Measurements from ENCODE around the gene SLC35B2. TPM values are rescaled to one million over a fixed set of nuclear protein-coding genes. Genes with fewer than 3 reads are reported as not detected.

The SLC35B2 gene
- total and polyA plus RNA-seq, 4 donors, result 18.9 to 27.0 (median 21.1) TPM

GRCh38 chr6:44228836-44229235 is 28.5 kb downstream of the SLC35B2 start:
- H3K9ac ChIP-seq (ENCODE audit: low read depth in 1 of 2, low read length in 2 of 2), result peak overlapping the region in 1 of 2 donors; percentile 14
- peak overlapping the region; percentile 69 to 75 for H3K27ac ChIP-seq (ENCODE audit: low read depth in 1 of 2, low read length in 2 of 2)
- TF ChIP-seq YY1 (IDR thresholded peaks at IDR 0.05) (no peak), NR2F2 (IDR thresholded peaks at IDR 0.05) (peak; percentile 7)
- no peaks in the 10 kb centered on the region for H3K27me3 ChIP-seq (ENCODE audit: control insufficient read depth in 4 of 4, insufficient read depth in 4 of 4, low read length in 3 of 4)
- peaks cover 43 to 92% (median 81%) of the 10 kb centered on the region in 4 donors for H3K4me1 ChIP-seq (ENCODE audit: control insufficient read depth in 4 of 4, insufficient read depth in 4 of 4, low read length in 3 of 4)
- DNase-seq (ENCODE audit: low spot score), result no peak
- H3K36me3 ChIP-seq (ENCODE audit: control insufficient read depth in 4 of 4, insufficient read depth in 3 of 4, low read depth in 1 of 4, low read length in 3 of 4), result peaks cover 0 to 4% (median 2%) of the 10 kb centered on the region in 4 donors
- 35% methylated on average over 5 of the region's 5 CpGs for WGBS
- no peaks in the 10 kb centered on the region for H3K9me3 ChIP-seq (ENCODE audit: control insufficient read depth in 4 of 4, low read length in 3 of 4)
- no peak overlapping the region for H3K4me3 ChIP-seq (ENCODE audit: low read depth in 1 of 3, low read length in 3 of 3)

GRCh38 chr6:44228433-44228832 is 28.9 kb downstream of the SLC35B2 start:
- DNase-seq (ENCODE audit: low spot score), result no peak
- WGBS, result 57% methylated on average over 7 of the region's 7 CpGs
- peaks cover 39 to 88% (median 77%) of the 10 kb centered on the region in 4 donors for H3K4me1 ChIP-seq (ENCODE audit: control insufficient read depth in 4 of 4, insufficient read depth in 4 of 4, low read length in 3 of 4)
- no peak overlapping the region for H3K9ac ChIP-seq (ENCODE audit: low read depth in 1 of 2, low read length in 2 of 2)
- H3K36me3 ChIP-seq (ENCODE audit: control insufficient read depth in 4 of 4, insufficient read depth in 3 of 4, low read depth in 1 of 4, low read length in 3 of 4), result peaks cover 0 to 4% (median 2%) of the 10 kb centered on the region in 4 donors
- H3K27me3 ChIP-seq (ENCODE audit: control insufficient read depth in 4 of 4, insufficient read depth in 4 of 4, low read length in 3 of 4), result no peaks in the 10 kb centered on the region
- no peak overlapping the region for H3K4me3 ChIP-seq (ENCODE audit: low read depth in 1 of 3, low read length in 3 of 3)
- TF ChIP-seq RXRA (IDR thresholded peaks at IDR 0.05), result peak; percentile 96 to 99
- TF ChIP-seq YY1 (IDR thresholded peaks at IDR 0.05), result no peak
- TF ChIP-seq JUND (IDR thresholded peaks at IDR 0.05), result peak; percentile 24 to 34
- peak; percentile 35 for TF ChIP-seq MAX (IDR thresholded peaks at IDR 0.05)
- peak in 1 of 2 donors; percentile 31 for TF ChIP-seq GABPA (IDR thresholded peaks at IDR 0.05 in 1 of 2, conservative IDR thresholded peaks at IDR 0.05 in 1 of 2)
- TF ChIP-seq HNF4G (IDR thresholded peaks at IDR 0.05), result peak; percentile 62
- TF ChIP-seq NR2F2 (IDR thresholded peaks at IDR 0.05), result peak; percentile 46
- no peak for TF ChIP-seq EGR1 (IDR thresholded peaks at IDR 0.05; ENCODE audit: low read depth in 2 of 2)
- TF ChIP-seq SP1 (IDR thresholded peaks at IDR 0.05), result peak; percentile 85
- no peak for TF ChIP-seq TAF1 (conservative IDR thresholded peaks at IDR 0.05)
- TF ChIP-seq HNF4A (conservative IDR thresholded peaks at IDR 0.05), result peak; percentile 82 to 93
- no peak for TF ChIP-seq ZBTB33 (IDR thresholded peaks at IDR 0.05)
- TF ChIP-seq CTCF (IDR thresholded peaks at IDR 0.05; ENCODE audit: low read depth, low read length, missing input control), result no peak
- peak; percentile 49 for TF ChIP-seq FOXA1 (IDR thresholded peaks at IDR 0.05)
- TF ChIP-seq FOXA2 (IDR thresholded peaks at IDR 0.05), result peak; percentile 35
- H3K9me3 ChIP-seq (ENCODE audit: control insufficient read depth in 4 of 4, low read length in 3 of 4), result no peaks in the 10 kb centered on the region
- peak overlapping the region; percentile 69 to 75 for H3K27ac ChIP-seq (ENCODE audit: low read depth in 1 of 2, low read length in 2 of 2)

GRCh38 chr6:44228031-44228430 is 29.3 kb downstream of the SLC35B2 start:
- Histone ChIP-seq H3K27ac (ENCODE audit: low read depth in 1 of 2, low read length in 2 of 2) (peak overlapping the region; percentile 69 to 75), H3K9me3 (ENCODE audit: control insufficient read depth in 4 of 4, low read length in 3 of 4) (no peaks in the 10 kb centered on the region), H3K36me3 (ENCODE audit: control insufficient read depth in 4 of 4, insufficient read depth in 3 of 4, low read depth in 1 of 4, low read length in 3 of 4) (peaks cover 0 to 4% (median 2%) of the 10 kb centered on the region in 4 donors), H3K27me3 (ENCODE audit: control insufficient read depth in 4 of 4, insufficient read depth in 4 of 4, low read length in 3 of 4) (no peaks in the 10 kb centered on the region), H3K4me3 (ENCODE audit: low read depth in 1 of 3, low read length in 3 of 3) (no peak overlapping the region), H3K4me1 (ENCODE audit: control insufficient read depth in 4 of 4, insufficient read depth in 4 of 4, low read length in 3 of 4) (peaks cover 39 to 86% (median 74%) of the 10 kb centered on the region in 4 donors), H3K9ac (ENCODE audit: low read depth in 1 of 2, low read length in 2 of 2) (no peak overlapping the region)
- no peak for DNase-seq (ENCODE audit: low spot score)
- TF ChIP-seq FOXA1 (IDR thresholded peaks at IDR 0.05) (no peak), NR2F2 (IDR thresholded peaks at IDR 0.05) (no peak), CTCF (IDR thresholded peaks at IDR 0.05; ENCODE audit: low read depth, low read length, missing input control) (no peak), TAF1 (conservative IDR thresholded peaks at IDR 0.05) (no peak), GABPA (IDR thresholded peaks at IDR 0.05 in 1 of 2, conservative IDR thresholded peaks at IDR 0.05 in 1 of 2) (no peak), HNF4A (conservative IDR thresholded peaks at IDR 0.05) (no peak), SP1 (IDR thresholded peaks at IDR 0.05) (no peak), HNF4G (IDR thresholded peaks at IDR 0.05) (no peak), YY1 (IDR thresholded peaks at IDR 0.05) (no peak)
- WGBS, result 86% methylated on average over 6 of the region's 6 CpGs
